DMS114 treated with DMSO at 0.1 percent for 48 hours (cell line): ENCODE data around the gene RGS12.

Experiments used
- DNase-seq: peaks from one replicate; lab custom pipeline; 2025; ENCODE audit not compliant: unreplicated experiment; lab: John Stamatoyannopoulos, UW

RGS12 gene

DNA sequence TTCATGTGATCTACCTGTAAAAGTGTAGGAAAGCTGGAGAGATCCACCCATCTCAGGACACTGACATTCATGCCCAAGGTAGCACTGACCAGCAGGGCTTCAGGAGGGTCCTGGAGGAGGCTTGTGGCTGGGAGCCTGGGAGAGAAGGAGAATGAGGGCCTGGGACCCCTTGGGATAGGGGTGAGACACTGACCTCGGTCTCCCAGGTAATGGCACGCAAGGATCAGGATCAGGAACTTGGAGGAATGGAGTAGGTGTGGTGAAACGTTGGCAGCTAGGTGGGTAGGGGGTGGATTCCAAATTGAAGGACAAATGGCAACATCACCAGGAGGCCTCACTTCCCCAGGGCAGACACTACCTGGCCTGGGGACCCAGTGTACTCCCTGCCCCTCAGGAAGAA is 12.4 kb upstream of the RGS12 start:
- no peak for DNase-seq

DNA sequence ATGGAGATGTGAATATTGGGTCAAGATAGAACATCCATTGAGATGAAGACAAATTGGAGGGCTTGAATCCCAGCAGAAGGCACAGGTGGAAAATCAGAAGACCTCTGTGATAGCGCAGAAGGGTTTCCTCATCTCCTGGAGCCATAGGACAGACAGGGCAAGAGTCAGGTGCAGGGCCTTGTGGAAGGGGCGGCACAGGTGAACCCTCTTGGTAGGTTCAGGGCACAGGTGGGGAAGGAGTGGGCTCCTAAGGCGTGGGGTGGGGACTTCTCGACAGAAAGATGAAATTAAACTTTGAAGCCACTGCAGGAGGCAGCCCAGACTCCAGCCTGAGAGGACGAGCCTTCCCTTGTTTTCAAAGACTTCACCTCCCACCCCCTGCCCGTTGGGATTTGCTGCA is 9.3 kb upstream of the RGS12 start:
- no peak for DNase-seq

DNA sequence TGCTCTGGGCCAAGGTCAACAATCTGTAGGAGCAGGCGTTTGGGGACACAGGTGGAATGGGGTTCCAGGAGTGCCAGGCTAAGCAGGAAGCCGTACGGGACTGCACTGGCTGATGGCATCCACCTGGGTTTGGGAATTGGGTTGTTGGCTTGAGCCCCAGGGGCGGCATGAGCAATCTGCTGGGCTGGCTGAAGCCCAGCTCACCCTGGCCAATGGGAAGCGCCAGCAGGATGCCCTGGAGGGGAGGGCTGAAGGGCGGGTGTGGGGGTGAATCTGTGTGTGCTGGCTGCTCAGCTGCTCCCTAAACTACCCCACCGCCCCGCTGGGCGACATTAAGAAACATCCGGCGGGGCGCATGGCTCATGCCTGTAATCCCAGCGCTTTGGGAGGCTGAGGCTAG is 8.9 kb upstream of the RGS12 start:
- no peak for DNase-seq

DNA sequence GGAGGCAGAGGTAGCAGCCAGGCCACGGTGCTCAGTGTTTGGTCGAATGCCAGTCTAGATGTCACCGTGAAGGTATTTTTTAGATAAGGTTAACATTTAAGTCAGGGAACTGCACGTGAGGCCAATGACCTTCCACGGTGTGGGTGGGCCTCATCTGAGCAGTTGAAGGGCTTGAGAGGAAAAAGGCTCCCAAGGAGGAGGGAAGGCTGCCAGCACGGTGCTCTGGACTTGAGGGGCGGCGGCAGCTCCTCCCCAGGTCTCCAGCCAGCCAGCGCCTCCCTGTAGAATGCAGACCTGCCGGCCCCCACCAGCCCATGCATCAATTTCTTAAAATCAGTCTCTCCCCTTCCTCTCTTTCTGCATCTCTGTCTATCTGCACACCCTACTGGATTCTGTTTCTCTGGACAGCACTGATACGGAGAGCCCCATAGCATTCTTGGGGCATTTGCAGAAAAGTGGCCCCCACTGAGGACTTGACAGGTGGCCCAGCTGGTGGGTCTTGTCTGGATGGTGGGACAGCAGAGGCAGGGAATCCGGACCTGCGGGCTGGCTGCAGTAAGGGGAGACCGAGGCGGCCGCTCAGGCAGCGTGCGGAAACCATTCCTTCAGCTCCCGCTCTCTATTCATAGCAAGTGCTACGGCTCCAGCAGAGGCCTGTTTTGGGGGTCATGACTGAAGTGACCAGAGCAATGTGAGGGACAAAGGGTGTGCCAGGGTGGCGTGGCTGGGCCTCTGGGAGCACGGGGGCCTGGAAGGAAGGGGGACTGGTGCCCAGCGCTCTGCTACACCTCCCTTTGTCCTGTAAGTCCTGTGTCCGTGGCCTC is 7.9 kb upstream of the RGS12 start:
- DNase-seq: no peak

DNA sequence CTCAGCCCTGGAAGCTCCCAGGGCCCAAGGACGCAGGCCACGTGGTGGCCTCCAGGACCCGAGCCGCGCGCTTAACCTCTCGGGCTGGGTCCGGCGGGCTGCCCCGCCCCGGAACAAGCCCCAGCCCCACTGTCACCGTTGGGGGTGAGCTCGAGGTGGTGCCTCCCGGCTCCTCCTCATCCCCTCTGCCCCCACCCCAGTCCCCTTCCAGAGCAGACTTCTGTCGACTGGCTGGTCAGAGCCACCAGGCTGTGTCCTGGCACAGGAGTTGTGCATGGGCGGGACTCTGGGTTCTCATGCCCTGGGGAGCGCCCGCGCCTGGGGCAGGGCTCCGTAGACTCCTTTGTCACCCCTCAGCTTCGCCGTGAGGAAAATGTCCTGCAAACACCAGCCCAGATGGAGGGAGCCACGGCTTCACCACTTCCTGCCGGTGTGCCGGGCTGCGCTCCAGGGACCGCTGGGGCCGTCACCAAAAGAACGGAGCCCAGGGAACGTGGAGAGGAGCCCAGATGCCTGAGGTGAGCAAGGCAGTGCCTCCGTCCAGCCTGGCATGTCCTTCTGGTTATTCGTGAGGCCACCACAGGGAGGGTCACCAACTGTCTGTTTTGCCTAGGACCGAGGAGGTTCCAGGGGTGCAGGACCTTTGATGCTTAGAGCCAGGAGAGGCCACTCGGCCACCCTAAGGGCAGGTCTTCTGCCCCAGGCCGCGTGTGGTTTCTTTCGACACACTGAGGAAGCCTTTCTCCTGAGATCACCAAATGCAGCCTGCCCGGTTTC is 7.1 kb upstream of the RGS12 start:
- DNase-seq: no peak

DNA sequence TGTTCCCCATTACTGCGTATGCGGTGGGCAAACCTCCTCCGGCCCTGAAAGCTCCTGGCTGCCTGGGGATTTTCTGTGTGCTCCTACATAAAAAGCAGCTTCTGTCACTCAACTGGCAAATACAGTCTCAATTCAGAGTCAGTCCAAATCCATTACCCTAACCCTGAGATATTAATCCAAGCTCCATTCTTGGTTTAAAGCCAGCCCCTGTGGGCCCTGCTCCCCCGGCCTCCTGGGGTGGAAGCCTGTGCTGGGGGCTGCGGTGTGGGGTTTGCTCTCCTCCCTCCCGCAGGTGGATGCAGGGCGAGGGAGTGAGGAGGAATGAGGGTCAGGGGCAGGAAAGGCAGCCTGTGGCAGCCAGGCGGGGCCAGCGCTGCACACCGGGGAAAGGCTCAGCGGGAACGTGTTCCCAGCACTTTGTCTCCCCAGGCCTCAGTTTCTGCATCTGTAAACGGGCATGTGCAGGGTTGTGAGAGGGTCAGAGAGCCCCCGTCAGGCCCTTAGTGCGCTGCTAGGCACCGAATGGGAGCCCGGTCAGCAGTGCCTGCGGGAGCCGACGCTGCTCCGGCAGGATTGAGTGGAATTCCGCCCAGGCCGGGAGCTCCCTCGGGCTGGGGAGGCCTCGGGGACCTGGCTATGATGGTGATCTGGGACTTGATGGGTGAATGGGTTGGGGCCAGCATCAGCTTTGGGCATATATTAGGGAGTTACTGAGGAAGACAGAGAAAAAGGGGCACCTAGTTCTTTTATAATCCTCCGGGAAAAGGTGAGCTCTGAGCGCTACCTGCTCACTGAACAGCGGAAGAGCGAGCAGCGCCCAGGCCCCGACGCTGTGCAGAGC is 6.3 kb upstream of the RGS12 start:
- no peak for DNase-seq

DNA sequence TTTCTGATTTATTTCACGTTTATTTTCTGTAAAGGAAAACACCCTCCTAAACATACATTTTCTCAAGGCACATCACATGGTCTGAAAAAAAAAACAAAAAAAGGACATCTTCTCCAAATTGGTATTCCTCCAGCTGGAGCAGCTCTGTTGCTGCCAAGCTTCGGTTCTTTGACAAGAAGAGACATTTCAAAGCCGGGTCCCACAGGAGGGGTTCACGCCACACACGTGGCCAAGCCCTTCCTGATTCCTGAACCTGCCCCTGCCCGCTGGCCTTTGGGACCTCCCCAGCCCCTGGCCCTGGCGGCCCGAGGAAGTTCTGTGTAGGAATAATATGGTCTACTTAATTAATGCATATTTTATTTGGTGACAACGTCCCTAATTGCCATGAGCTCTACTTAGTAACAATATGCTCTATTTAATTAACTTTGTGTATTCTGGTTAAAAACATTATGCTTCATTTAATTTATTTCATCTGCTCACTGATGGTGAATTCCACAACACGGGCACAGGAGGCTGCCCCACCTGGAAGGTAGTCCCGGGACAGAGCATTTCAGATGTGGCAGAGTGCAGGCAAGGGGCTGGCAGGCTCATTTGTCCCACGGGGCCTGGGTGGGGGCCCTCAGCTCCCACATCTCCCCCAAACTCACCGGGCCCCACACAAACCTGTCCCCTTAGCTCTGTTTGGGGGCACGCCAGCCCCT is 5.4 kb upstream of the RGS12 start:
- DNase-seq: no peak

DNA sequence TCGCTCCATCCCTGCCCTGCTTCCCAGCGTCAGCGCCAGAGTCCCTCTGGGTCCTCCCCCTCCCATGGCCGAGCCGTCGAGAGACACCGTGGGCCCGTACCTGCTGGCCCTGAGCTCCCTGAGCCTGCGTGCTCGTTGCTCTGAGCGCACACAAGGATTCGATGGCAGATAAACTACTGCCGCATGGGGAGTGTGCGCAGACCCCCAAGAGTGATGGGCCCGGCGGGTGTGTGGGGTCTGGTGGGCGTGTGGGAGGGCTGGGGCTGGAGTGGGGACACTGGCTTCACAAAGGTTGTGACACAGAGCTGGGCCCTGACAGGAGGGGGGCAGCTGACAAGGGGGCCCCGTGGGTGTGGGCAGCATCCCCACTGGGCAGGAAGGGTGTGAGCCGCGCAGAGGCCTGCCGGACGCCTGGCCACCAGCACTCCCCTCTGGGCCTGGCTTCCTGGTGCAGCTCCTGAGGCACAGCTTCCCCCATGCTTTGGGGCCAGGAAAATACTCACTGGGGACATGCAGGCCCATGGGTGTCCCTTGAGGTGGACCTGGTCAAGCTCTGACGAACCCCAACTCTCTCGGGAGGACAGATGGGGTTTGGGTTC is 4.8 kb upstream of the RGS12 start:
- no peak for DNase-seq

DNA sequence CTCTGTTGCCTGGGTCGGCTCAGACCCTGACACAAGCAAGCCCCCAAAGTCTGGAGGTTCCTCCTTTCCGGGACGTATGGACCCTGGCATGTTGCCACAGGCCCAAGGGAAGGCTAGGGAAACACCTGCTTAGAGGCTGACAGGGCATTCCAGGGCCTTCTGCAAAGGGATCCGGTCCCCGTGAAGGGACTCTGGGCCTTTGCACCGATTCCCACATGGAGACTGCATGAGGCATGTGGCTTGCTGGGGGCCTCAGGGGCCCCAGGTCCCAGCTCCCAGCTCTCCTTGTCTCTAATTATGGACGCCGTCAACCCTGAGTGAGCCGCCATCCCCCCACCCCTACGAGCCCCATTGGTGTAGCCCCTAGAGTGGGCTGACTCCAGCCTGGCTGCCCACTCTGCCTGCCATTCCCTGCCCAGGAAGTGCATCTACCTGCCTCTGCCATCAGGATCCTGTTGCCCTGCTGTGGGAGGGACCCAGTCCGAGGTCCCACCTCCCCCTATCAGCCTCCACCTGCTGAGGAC is 4.2 kb upstream of the RGS12 start:
- no peak for DNase-seq

DNA sequence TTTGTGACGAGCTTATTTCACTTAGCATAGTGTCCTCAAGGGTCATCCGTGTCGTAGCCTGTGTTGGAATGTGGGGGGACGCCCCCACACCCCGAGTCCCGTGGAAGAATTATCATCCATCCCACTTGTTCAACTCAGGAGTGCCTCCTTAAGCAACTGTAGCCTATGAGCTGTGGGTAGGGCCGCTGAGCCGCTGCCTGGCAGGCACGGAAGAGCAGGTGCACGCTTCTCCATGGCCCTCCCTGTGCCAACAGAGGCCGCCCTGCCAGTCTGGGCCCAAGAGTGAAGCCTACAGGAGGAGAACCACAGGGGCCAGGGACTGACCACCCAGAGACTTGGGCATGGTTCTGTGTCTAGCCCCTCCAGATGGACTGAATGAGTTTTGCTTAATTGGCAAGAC is 2.3 kb upstream of the RGS12 start:
- no peak for DNase-seq

DNA sequence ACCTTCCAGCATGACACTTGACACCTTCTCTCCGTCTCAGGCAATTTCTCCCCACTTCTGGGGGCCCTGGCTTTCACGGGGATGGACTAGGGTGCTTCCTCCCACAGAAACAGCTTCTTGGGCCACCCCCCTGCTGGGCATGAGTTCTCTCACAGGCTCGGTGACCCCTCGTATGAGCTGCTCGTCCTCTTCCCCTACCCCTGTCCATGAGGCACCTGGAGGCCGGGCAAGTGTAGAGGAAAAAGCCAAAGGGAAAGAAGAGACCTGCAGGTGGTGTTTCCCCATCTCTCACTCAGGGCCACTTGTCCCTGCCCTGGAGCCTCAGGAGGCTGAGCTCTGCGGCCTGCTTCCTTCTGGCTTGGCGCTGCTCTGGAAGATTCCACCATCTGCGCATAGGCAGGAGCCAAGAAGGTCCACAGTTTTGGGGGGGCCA is 1.9 kb upstream of the RGS12 start:
- DNase-seq: no peak

DNA sequence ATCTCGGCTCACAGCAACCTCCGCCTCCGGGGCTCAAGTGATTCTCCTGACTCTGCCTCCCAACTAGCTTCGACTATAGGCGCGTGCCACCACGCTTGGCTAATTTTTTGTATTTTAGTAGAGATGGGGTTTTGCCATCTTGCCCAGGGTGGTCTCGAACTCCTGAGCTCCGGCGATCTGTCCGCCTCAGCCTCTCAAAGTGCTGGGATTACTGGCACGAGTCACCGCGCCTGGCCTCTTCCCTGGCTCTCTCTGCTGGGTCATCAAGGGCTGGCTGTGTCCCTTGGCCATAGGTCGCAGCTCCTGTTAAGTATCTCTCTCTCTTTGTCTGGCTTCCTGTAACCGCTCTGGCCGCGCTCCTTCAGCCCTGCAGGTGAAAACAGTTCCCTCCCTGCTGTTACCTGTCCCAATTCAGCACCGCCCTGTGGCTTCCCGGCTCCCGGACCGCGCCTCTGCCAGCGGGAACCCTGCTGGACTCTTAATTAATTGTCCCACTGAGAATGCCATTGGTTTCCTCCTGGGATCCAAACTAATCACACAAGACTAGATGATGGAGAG is 1.3 kb upstream of the RGS12 start:
- no peak for DNase-seq

DNA sequence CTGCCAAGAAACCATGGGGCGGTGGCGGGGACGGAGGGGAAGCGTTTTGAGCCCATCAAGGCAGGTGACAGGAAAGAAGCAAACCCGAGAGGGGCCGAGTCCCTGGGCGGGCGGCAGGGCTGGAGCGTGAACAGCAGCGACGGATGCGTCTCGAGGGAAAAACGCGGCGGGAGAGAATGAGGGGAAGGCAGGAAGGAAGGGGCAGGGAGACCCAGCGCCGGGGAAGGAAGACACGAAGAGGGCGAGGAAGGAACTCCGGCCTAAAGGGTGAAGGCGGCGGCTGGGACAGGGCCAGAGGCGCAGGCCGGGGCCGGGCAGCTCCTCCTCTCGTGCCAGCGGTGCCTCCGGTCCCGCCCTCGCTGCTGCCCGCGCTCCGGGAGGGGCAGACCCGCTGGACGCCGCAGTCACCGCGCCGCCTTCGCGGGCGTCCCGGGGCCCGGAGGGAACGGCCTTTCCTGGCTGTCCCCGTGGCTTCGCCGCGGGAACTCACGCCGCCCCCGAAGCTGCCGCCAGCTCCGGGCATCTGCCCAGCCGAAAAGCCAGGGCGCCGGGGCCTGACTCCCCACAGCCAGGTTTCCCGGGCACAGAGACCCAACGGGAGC is 751 bp upstream of the RGS12 start:
- DNase-seq: no peak

DNA sequence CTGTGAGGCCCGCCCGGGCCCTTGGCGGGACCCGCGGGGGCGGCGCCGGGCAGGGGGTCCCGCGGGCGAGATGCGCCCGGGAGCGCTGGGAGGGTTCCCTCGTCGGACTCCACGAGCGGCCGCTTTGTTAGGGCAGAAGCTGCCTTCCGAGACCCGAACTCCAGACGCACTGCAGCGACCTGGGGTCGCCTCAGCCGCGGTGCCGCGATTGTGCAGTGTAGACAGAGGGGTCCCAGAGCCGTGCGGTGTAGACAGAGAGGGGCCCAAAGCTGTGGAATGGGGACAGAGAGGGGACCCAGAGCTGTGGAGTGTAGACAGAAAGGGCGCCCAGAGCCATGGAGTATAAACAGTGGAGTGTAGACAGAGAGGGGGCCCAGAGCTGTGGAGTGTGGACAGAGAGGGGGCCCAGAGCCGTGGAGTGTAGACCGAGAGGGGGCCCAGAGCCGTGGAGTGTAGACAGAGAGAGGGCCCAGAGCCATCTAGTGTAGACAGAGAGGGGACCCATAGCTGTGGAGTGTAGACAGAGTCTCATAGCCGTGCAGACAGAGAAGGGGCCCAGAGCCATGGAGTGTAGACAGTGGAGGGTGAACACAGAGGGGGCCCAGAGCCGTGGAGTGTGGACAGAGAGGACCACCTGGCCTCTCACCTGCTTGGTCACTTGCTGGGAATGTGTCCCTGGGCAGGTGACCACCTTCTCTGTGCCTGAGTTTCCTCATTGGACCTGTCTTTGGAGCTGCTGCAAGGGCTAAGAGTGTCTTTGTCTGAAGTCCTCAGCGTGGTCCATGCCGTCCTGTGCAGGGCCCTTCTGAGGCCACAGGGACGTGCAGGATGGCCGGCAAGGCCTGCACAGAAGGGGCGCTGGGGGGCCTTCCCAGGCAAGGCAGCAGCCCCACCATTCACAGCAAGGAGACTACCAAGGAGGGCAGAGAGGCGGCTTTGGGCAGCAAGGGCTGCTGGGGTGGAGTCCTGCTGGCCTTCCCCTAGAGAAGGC is 875 bp downstream of the RGS12 start:
- DNase-seq: no peak

DNA sequence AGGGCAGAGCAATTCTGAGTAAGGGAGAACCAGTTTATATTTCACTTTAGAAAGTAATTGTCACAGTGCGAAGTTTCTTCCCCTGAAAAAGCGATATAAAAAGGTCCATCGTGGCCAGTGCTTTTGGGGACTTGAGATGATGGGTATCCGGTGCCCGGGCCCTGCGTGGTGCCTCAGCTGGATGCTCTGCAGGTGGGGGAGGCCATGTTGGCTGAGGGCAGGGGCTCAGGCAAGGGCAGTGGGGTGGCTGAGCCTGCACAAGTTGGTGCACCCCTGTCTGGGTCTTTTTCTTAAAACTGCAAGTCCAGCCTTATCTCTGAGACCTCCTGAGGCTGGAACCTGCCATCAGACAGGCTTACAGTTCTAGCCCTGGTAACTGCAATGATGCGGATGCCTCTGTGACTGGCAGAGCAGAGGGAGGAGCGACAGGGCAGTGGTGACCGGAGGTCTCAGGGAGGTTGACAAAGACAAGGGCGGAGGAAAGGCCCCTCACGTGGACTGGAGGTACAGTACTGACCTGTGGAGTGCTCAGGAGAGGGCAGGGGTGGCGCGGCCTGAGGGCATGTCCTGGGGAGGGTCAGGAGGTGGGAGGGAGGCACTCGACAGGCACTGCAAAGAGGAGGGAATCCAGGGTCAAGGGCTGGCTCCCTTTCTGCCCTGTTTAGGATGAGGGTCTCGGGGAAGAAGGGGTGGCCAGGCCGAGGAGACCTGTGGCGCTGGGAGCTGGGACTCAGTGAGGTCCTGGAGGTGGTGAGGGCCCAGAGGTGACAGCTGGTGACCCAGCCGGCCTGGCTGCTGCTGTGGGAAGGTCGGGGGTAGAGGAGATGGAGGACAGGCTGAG is 1.8 kb downstream of the RGS12 start:
- no peak for DNase-seq

DNA sequence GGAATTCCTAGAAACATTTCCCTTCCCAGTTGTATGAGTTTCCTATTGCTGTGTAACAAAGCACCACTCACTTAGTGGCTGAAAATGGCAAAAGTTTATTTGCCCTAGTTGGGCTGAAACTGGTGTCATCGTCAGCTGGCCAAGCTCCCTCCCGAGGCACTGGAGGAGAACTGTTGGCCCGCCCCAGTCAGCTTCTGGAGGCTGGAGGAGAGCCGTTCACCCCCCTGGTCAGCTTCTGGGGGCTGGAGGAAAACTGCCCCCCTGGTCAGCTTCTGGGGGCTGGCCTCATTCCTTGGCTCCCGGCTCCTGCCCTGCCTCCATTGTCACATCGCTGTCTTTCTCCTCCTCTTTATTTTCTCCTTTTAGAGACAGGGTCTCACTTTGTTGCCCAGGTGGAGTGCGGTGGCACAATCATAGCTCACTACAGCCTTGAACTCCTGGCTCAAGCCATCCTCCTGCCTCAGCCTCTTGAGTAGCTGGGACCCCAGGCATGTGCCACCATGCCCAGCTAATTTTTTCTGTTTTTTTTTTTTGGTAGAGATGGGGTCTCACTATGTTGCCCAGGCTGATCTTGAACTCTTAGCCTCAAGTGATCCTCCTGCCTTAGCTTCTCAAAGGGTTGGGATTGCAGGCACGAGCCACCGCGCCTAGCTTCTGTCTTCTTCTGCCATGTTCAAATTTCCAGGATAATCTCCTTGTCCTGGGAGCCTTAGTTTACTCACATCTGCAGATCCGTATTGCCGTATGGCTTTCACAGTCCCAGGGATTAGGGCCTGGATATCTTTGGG is 3.2 kb downstream of the RGS12 start:
- DNase-seq: no peak

DNA sequence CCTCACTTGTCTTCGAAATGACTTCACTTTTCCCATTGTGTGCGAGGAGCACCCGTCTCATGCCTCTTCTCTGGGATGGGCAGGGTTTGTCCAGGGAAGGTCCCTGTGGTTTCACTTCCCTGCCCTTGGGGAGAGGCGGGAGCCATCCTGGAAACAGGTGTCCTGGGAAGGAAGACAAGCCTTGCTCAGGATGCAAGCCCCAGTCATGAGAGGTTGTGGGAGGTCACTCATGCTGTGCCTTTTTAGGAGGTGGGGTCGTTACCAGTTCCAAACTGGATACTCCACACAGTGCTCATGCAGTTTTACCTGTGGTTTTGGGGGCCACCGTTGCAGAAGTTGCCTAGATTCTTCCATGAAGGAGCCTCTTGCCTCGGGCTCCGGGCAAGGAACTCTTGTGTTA is 3.8 kb downstream of the RGS12 start:
- DNase-seq: no peak
